OCI-LY1 (cell line): ENCODE measurements around the gene SECTM1.

Experiments
- H2AFZ ChIP-seq: fragments of 200-600 bp; sonication (generic), shearing (Covaris generic); 2 replicates; pipeline ENCODE4 v1.6.0; 2014; ENCODE audit warnings: antibody characterized with exemption, mild to moderate bottlenecking, low read length
- H3F3A ChIP-seq: fragments of 200-600 bp; sonication (generic), shearing (Covaris generic); 2 replicates; pipeline ENCODE4 v1.6.0; 2014; ENCODE audit warnings: mild to moderate bottlenecking, antibody characterized with exemption, low read length, moderate library complexity; ENCODE audit not compliant: insufficient read depth
- H3K27ac ChIP-seq: fragments of 200-600 bp; sonication (generic); 2 replicates; pipeline ENCODE4 v1.5.1; 2014; ENCODE audit warnings: low read length, mixed run types, mild to moderate bottlenecking, low read depth; ENCODE audit not compliant: poor library complexity, severe bottlenecking
- H3K27me3 ChIP-seq: fragments of 200-600 bp; sonication (generic); 2 replicates; pipeline ENCODE4 v1.6.0; 2014; ENCODE audit warnings: antibody characterized with exemption, mild to moderate bottlenecking, low read length, moderate library complexity; ENCODE audit not compliant: insufficient read depth
- H3K36me3 ChIP-seq: fragments of 200-600 bp; sonication (generic); 2 replicates; pipeline ENCODE4 v1.6.1; 2014; ENCODE audit warnings: mild to moderate bottlenecking, antibody characterized with exemption, low read length, moderate library complexity, mixed read lengths; ENCODE audit not compliant: insufficient read depth
- H3K4me1 ChIP-seq: fragments of 200-600 bp; sonication (generic); 2 replicates; pipeline ENCODE4 v1.5.1; 2014; ENCODE audit warnings: mild to moderate bottlenecking, low read length, moderate library complexity; ENCODE audit not compliant: insufficient read depth, severe bottlenecking
- H3K4me2 ChIP-seq: fragments of 200-600 bp; sonication (generic), shearing (Covaris generic); 2 replicates; pipeline ENCODE4 v1.6.1; 2014; ENCODE audit warnings: low read length
- H3K4me3 ChIP-seq: fragments of 200-600 bp; sonication (generic); 2 replicates; pipeline ENCODE4 v1.5.1; 2014; ENCODE audit warnings: low read length, low read depth, mild to moderate bottlenecking, mixed read lengths; ENCODE audit not compliant: poor library complexity, severe bottlenecking
- H3K79me2 ChIP-seq: fragments of 200-600 bp; shearing (Covaris generic); 2 replicates; pipeline ENCODE4 v1.6.1; 2016; ENCODE audit warnings: mixed run types, low read length, mixed read lengths; ENCODE audit not compliant: insufficient read depth
- H3K9ac ChIP-seq: fragments of 200-600 bp; sonication (generic), shearing (Covaris generic); 2 replicates; pipeline ENCODE4 v1.6.1; 2014; ENCODE audit warnings: mild to moderate bottlenecking, low read length, mixed read lengths
- H3K9me2 ChIP-seq: fragments of 200-600 bp; sonication (generic), shearing (Covaris generic); 2 replicates; pipeline ENCODE4 v1.6.1; 2014; ENCODE audit warnings: low read depth, mild to moderate bottlenecking, low read length, mixed read lengths
- H3K9me3 ChIP-seq: fragments of 200-600 bp; shearing (Covaris generic); 2 replicates; pipeline ENCODE4 v1.6.1; 2014; ENCODE audit warnings: low read length, mixed read lengths
- H4K20me1 ChIP-seq: fragments of 200-600 bp; sonication (generic), shearing (Covaris generic); 2 replicates; pipeline ENCODE4 v1.6.0; 2016; ENCODE audit warnings: mild to moderate bottlenecking, low read length; ENCODE audit not compliant: insufficient read depth
- EZH2 ChIP-seq: fragments of 200-600 bp; sonication (generic), shearing (Covaris generic); IDR thresholded peaks from 2 replicates; pipeline ENCODE4 v1.8.0; 2017; ENCODE audit warnings: borderline replicate concordance, mixed run types, mild to moderate bottlenecking, antibody characterized with exemption, low read length, moderate library complexity, mixed read lengths
- TF ChIP-seq, protein P1 (sequence below): fragments of 200-600 bp; sonication (generic), shearing (Covaris generic); IDR thresholded peaks from 2 replicates; pipeline ENCODE4 v1.5.1; 2017; ENCODE audit warnings: mild to moderate bottlenecking, antibody characterized with exemption, low read length, moderate library complexity, mixed read lengths

SECTM1 gene

DNA sequence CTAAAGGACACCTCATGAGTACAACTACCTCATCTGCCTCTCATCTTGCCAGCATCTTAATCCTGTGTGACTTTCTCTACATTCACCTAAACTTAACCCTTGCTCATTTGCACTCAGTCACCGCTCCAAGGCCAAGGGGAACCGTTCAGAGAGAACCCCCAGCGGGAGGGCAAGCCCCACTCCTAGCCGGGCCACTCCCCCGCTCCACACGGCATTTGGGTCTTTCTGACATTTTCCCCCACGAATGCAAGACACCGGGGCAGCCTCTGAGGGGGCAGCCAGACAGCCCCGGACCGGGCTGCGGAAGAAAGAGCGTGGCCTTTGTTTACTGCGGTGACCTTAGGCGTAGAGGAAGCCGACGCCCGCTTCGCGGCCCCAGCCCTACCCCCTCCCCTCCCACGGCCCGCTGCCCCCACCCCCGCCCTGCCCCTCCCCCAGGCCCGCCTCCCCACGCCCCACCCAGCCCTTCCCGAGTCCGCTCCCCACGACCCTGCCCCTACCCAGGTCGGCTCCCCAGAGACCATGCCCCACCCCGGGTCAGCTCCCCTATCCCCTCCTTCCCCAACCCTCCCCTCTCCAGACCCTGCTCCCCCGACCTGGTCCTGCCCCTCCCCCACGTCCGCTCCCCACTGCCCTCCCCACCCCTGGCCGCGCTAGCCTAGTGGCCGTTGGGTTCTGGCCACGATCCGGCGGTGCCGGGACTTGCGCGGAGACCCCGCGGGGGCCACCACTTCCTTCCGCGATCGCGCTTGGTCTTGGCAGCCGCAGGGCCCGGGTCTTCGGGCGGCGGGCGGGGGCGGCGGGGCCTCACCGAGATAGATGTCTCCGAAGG lies 60.9 kb downstream of the SECTM1 start:
- peak overlapping the region; percentile 53 for H3K27ac ChIP-seq
- H3K9ac ChIP-seq: peak overlapping the region; percentile 94
- peaks cover 9% of the 10 kb centered on the region for H3K27me3 ChIP-seq
- peaks cover 49% of the 10 kb centered on the region for H3K79me2 ChIP-seq
- TF ChIP-seq, protein P1, sequence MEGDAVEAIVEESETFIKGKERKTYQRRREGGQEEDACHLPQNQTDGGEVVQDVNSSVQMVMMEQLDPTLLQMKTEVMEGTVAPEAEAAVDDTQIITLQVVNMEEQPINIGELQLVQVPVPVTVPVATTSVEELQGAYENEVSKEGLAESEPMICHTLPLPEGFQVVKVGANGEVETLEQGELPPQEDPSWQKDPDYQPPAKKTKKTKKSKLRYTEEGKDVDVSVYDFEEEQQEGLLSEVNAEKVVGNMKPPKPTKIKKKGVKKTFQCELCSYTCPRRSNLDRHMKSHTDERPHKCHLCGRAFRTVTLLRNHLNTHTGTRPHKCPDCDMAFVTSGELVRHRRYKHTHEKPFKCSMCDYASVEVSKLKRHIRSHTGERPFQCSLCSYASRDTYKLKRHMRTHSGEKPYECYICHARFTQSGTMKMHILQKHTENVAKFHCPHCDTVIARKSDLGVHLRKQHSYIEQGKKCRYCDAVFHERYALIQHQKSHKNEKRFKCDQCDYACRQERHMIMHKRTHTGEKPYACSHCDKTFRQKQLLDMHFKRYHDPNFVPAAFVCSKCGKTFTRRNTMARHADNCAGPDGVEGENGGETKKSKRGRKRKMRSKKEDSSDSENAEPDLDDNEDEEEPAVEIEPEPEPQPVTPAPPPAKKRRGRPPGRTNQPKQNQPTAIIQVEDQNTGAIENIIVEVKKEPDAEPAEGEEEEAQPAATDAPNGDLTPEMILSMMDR: no peak
- no peak for TF ChIP-seq EZH2
- H3K9me2 ChIP-seq: no peaks in the 10 kb centered on the region
- H3K4me3 ChIP-seq: peak overlapping the region; percentile 86
- H3K4me1 ChIP-seq: peaks cover 43% of the 10 kb centered on the region
- no peak overlapping the region for H2AFZ ChIP-seq
- no peaks in the 10 kb centered on the region for H4K20me1 ChIP-seq
- H3K4me2 ChIP-seq: peak overlapping the region; percentile 71
- H3K36me3 ChIP-seq: peaks cover 46% of the 10 kb centered on the region
- H3F3A ChIP-seq: no peaks in the 10 kb centered on the region
- H3K9me3 ChIP-seq: no peaks in the 10 kb centered on the region

DNA sequence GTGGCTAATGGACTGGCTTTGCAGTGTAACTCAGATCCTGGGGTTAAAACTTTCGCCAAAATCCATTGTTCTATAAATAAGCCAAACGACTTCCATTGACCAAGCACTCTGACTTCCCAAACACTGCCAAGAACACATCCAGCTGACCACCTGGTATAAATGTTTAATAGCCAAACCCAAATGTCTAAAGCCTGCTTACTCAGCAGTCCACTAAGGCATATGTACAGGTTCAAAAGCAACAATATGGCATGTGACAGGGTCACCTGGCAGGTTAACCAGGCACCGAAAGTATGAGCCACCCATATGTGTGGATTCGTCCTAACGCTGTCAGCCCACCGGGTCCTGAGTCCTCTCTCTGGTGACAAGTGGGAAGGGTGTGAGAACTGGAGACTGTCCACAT lies 62.2 kb downstream of the SECTM1 start:
- Histone ChIP-seq H3K9me3 (no peaks in the 10 kb centered on the region), H3K9ac (no peak overlapping the region), H3K4me2 (peak overlapping the region; percentile 30; the same call in 1 of the 2 replicates), H3K9me2 (no peaks in the 10 kb centered on the region), H3K36me3 (peaks cover 58% of the 10 kb centered on the region), H2AFZ (no peak overlapping the region), H3K27me3 (peaks cover 9% of the 10 kb centered on the region), H3K4me1 (peaks cover 43% of the 10 kb centered on the region), H3K79me2 (peaks cover 60% of the 10 kb centered on the region), H4K20me1 (no peaks in the 10 kb centered on the region), H3K27ac (no peak overlapping the region), H3K4me3 (no peak overlapping the region), H3F3A (no peaks in the 10 kb centered on the region)
- TF ChIP-seq EZH2: no peak
- TF ChIP-seq, protein P1: no peak
